Uterus (tissue), 2 donors: ENCODE results near the gene SLC39A6.

Source experiments
- POLR2A ChIP-seq, 2 donors: fragments of 450-650 bp; IDR thresholded peaks; one replicate each; pipeline ENCODE4 v1.6.1; 2016; ENCODE audit warnings: antibody characterized with exemption in 2 of 2, mild to moderate bottlenecking in 1 of 2, moderate library complexity in 1 of 2
- TF ChIP-seq, protein P1 (sequence below), 4 experiments: fragments of 200-600 bp in 2 of 4; fragments of 450-650 bp in 2 of 4; sonication (generic) in 2 of 4; IDR thresholded peaks; one replicate each; pipeline ENCODE4 v1.5.1; 2016 to 2019; ENCODE audit warnings: antibody characterized with exemption in 4 of 4, mild to moderate bottlenecking in 2 of 4, moderate library complexity in 1 of 4

DNA sequence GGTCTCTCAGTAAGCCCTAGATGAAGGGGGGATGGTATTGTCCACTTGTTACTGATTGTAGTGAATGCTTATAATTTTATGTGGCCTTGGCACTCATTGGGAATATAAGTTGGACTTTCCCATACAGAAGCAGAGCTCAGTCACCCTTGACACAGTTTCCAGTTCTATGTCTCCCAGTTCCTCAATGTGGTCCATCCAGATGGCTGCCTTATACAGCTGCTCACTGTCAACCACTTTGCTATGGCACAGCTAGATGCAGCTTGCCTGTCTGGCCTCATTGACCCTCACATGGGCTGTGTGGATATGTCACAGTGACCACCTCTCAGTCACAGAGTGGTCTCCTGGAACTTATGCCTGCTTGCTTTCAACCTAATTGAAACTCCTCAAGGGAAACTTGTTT is 21.7 kb downstream of the SLC39A6 start:
- TF ChIP-seq, protein P1, sequence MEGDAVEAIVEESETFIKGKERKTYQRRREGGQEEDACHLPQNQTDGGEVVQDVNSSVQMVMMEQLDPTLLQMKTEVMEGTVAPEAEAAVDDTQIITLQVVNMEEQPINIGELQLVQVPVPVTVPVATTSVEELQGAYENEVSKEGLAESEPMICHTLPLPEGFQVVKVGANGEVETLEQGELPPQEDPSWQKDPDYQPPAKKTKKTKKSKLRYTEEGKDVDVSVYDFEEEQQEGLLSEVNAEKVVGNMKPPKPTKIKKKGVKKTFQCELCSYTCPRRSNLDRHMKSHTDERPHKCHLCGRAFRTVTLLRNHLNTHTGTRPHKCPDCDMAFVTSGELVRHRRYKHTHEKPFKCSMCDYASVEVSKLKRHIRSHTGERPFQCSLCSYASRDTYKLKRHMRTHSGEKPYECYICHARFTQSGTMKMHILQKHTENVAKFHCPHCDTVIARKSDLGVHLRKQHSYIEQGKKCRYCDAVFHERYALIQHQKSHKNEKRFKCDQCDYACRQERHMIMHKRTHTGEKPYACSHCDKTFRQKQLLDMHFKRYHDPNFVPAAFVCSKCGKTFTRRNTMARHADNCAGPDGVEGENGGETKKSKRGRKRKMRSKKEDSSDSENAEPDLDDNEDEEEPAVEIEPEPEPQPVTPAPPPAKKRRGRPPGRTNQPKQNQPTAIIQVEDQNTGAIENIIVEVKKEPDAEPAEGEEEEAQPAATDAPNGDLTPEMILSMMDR (IDR thresholded peaks at IDR 0.05), result no peak
- TF ChIP-seq POLR2A (IDR thresholded peaks at IDR 0.05), result no peak
